Spleen (tissue), 11 donors: Measurements from ENCODE around the gene KL. TPM values are rescaled to one million over a fixed set of nuclear protein-coding genes. Genes with fewer than 3 reads are reported as not detected.

Experiments used
- DNase-seq: peaks from one replicate; pipeline ENCODE4 v3.0.0-alpha.2; 2020
- H3K27ac ChIP-seq, 8 donors: fragments of 200-600 bp; sonication (generic) in 7 of 8; 1 replicate in 4 of 8; 2 replicates in 4 of 8; pipeline versions ENCODE4 v1.5.0 to v1.8.0; 2016 to 2021; ENCODE audit warnings: inconsistent platforms in 4 of 8, mild to moderate bottlenecking in 4 of 8, moderate library complexity in 1 of 8
- H3K27me3 ChIP-seq, 7 donors: fragments of 200-600 bp; sonication (generic) in 6 of 7; replicated peaks in 1 of 7; 1 replicate in 4 of 7; 2 replicates in 3 of 7; pipeline versions ENCODE4 v1.5.0 to v1.8.0; 2016 to 2021; ENCODE audit warnings: inconsistent platforms in 3 of 7, mild to moderate bottlenecking in 1 of 7
- H3K36me3 ChIP-seq, 6 donors: fragments of 200-600 bp; sonication (generic) in 5 of 6; 1 replicate in 4 of 6; 2 replicates in 2 of 6; pipeline versions ENCODE4 v1.5.0 to v1.8.0; 2016 to 2021; ENCODE audit warnings: inconsistent platforms in 2 of 6
- H3K4me1 ChIP-seq, 6 donors: fragments of 200-600 bp; sonication (generic) in 5 of 6; 1 replicate in 3 of 6; 2 replicates in 3 of 6; pipeline versions ENCODE4 v1.5.0 to v1.8.0; 2016 to 2021; ENCODE audit warnings: inconsistent platforms in 3 of 6
- H3K4me3 ChIP-seq, 8 donors: fragments of 200-600 bp; sonication (generic) in 7 of 8; 1 replicate in 4 of 8; 2 replicates in 4 of 8; pipeline versions ENCODE4 v1.5.0 to v1.8.0; 2016 to 2021; ENCODE audit warnings: inconsistent platforms in 4 of 8, mild to moderate bottlenecking in 4 of 8, moderate library complexity in 2 of 8
- H3K9me3 ChIP-seq, 8 donors: fragments of 200-600 bp; sonication (generic) in 7 of 8; 1 replicate in 4 of 8; 2 replicates in 4 of 8; pipeline versions ENCODE4 v1.5.0 to v1.8.0; 2016 to 2021; ENCODE audit warnings: inconsistent platforms in 4 of 8
- CTCF ChIP-seq, 11 experiments: fragments of 200-600 bp in 7 of 11; fragments of 450-650 bp in 4 of 11; sonication (generic) in 4 of 11; IDR thresholded peaks in 8 of 11; conservative IDR thresholded peaks in 3 of 11; 1 replicate in 7 of 11; 2 replicates in 4 of 11; pipeline versions ENCODE4 v1.4.0 to v1.8.0; 2016 to 2021; ENCODE audit warnings: antibody characterized with exemption in 11 of 11, inconsistent platforms in 4 of 11, mild to moderate bottlenecking in 1 of 11
- POLR2A ChIP-seq, 3 donors: fragments of 450-650 bp; IDR thresholded peaks; one replicate each; pipeline ENCODE4 v1.5.1; 2017; ENCODE audit warnings: antibody characterized with exemption in 3 of 3, mild to moderate bottlenecking in 1 of 3
- POLR2AphosphoS5 ChIP-seq, 3 donors: sonication (generic); formaldehyde crosslinking; IDR thresholded peaks; one replicate each; pipeline ENCODE4 v1.5.1; 2017; ENCODE audit warnings: antibody characterized with exemption in 3 of 3
- WGBS, 5 donors: extraction: QIAGEN DNeasy Blood & Tissue Kit in 3 of 5; methylation state at CpG; one replicate each; pipeline versions ENCODE4 v1.1.5 to v1.1.7; 2013 to 2018; 5-methylcytosine and 5-hydroxymethylcytosine counted together
- intact Hi-C: fragments of 100-400 bp; cut with DNase I; formaldehyde crosslinking; loops from one replicate; pipeline ENCODE4 v1.15.0; 2023; ENCODE audit warnings: low total_unique reads
- polyA plus RNA-seq, 3 donors: library from polyadenylated mRNA; stranded (reverse); fragments of 200-250 nt; gene quantifications; one replicate each; pipeline ENCODE4 v1.2.1, GENCODE V29; 2013
- total RNA-seq, 7 donors: library from RNA; depleted of rRNA in 3 of 7; stranded (reverse); fragments of >200 nt in 3 of 7; fragmentation: NEBNext Ultra II Directional in 4 of 7; extraction: Animal tissue kit (Norgen Biotek cat#: 25700) in 4 of 7; gene quantifications; one replicate each; pipeline versions ENCODE4 v1.1.0 to v1.2.1, GENCODE V29; 2016 to 2021
- donor health status: healthy with polysubstance abuse.
- donor health status: DM: no; HTN: no; CAD: no; lungs with moderate emphysema.
- donor health status: DM: no; HTN: no; CAD: no.
- donor health status: Bipolar disorder and iron deficiency.
- donor health status: healthy.
- donor health status: DM: no; HTN: no; CAD: no.
- donor health status: DM: yes; HTN: yes; CAD: no.

Gene KL
- total and polyA plus RNA-seq, 10 donors: 0.35 to 10.2 (median 4.6) TPM

GRCh38 chr13:33003458-33004019 lies 12.7 kb upstream of the KL start:
- DNase-seq: no peak

GRCh38 chr13:33004511-33004910 lies 11.7 kb upstream of the KL start:
- Histone ChIP-seq H3K27me3 (no peaks in the 10 kb centered on the region), H3K4me1 (peaks cover 0 to 18% (median 2%) of the 10 kb centered on the region in 6 donors), H3K4me3 (no peak overlapping the region), H3K27ac (peak overlapping the region; percentile 30 to 77 (median 63)), H3K9me3 (peaks cover 0 to 22% (median 17%) of the 10 kb centered on the region in 8 donors), H3K36me3 (no peaks in the 10 kb centered on the region)
- intact Hi-C loops: no loop called here
- 5 to 12% (median 7%) methylated on average over 3 of the region's 3 CpGs for WGBS, 5 donors
- TF ChIP-seq POLR2A (IDR thresholded peaks at IDR 0.05) (no peak), POLR2AphosphoS5 (IDR thresholded peaks at IDR 0.05) (peak in 1 of 3 donors; percentile 60), CTCF (IDR thresholded peaks at IDR 0.05 in 8 of 11, conservative IDR thresholded peaks at IDR 0.05 in 3 of 11) (no peak)
- DNase-seq: no peak

More at GRCh38 chr13:33003458-33004019, 12.7 kb upstream of the KL start:
- no peaks in the 10 kb centered on the region for H3K36me3 ChIP-seq
- H3K9me3 ChIP-seq: peaks cover 0 to 17% (median 11%) of the 10 kb centered on the region in 8 donors
- TF ChIP-seq POLR2AphosphoS5 (IDR thresholded peaks at IDR 0.05) (no peak), POLR2A (IDR thresholded peaks at IDR 0.05) (no peak), CTCF (IDR thresholded peaks at IDR 0.05 in 8 of 11, conservative IDR thresholded peaks at IDR 0.05 in 3 of 11) (no peak)
- H3K4me3 ChIP-seq: no peak overlapping the region
- peaks cover 0 to 3% (median 0%) of the 10 kb centered on the region in 7 donors for H3K27me3 ChIP-seq
- H3K4me1 ChIP-seq: peaks cover 0 to 18% (median 2%) of the 10 kb centered on the region in 6 donors
- H3K27ac ChIP-seq: peak overlapping the region; percentile 30 to 77 (median 63)
- 86 to 96% (median 91%) methylated on average over 2 of the region's 2 CpGs for WGBS, 5 donors
- intact Hi-C loops: no loop called here

GRCh38 chr13:33006134-33006533 lies 10.1 kb upstream of the KL start:
- Histone ChIP-seq H3K27me3 (no peaks in the 10 kb centered on the region), H3K36me3 (no peaks in the 10 kb centered on the region), H3K4me1 (peaks cover 0 to 18% (median 2%) of the 10 kb centered on the region in 6 donors), H3K4me3 (no peak overlapping the region), H3K9me3 (peaks cover 0 to 22% (median 17%) of the 10 kb centered on the region in 8 donors), H3K27ac (no peak overlapping the region)
- TF ChIP-seq CTCF (IDR thresholded peaks at IDR 0.05 in 8 of 11, conservative IDR thresholded peaks at IDR 0.05 in 3 of 11) (no peak), POLR2A (IDR thresholded peaks at IDR 0.05) (no peak), POLR2AphosphoS5 (IDR thresholded peaks at IDR 0.05) (no peak)
- intact Hi-C loops: no loop called here
- WGBS, 5 donors: 78 to 87% (median 81%) methylated on average over 2 of the region's 2 CpGs
- no peak for DNase-seq

GRCh38 chr13:33006638-33007037 lies 9.6 kb upstream of the KL start:
- no peak overlapping the region for H3K4me3 ChIP-seq
- DNase-seq: no peak
- no peak for TF ChIP-seq POLR2A (IDR thresholded peaks at IDR 0.05)
- TF ChIP-seq CTCF (IDR thresholded peaks at IDR 0.05 in 8 of 11, conservative IDR thresholded peaks at IDR 0.05 in 3 of 11): no peak
- TF ChIP-seq POLR2AphosphoS5 (IDR thresholded peaks at IDR 0.05): no peak
- peaks cover 0 to 22% (median 17%) of the 10 kb centered on the region in 8 donors for H3K9me3 ChIP-seq
- 89 to 92% (median 90%) methylated on average over 3 of the region's 3 CpGs for WGBS, 5 donors
- intact Hi-C loops: no loop called here
- H3K27ac ChIP-seq: no peak overlapping the region
- H3K36me3 ChIP-seq: no peaks in the 10 kb centered on the region
- peaks cover 0 to 2% (median 0%) of the 10 kb centered on the region in 7 donors for H3K27me3 ChIP-seq
- peaks cover 0 to 18% (median 2%) of the 10 kb centered on the region in 6 donors for H3K4me1 ChIP-seq
